GM10266 (cell line): Measurements from ENCODE around the gene BANF2.

ENCODE experiments used
- DNase-seq: peaks from one replicate; pipeline ENCODE4 v3.0.0; 2012; ENCODE audit errors: extremely low spot score
- TF ChIP-seq, protein P1 (sequence below): IDR thresholded peaks from 2 replicates; pipeline ENCODE4 v1.5.1; 2012; ENCODE audit warnings: mild to moderate bottlenecking, low read depth; ENCODE audit not compliant: control insufficient read depth, insufficient read depth; ENCODE audit errors: missing control alignments

BANF2 gene

DNA sequence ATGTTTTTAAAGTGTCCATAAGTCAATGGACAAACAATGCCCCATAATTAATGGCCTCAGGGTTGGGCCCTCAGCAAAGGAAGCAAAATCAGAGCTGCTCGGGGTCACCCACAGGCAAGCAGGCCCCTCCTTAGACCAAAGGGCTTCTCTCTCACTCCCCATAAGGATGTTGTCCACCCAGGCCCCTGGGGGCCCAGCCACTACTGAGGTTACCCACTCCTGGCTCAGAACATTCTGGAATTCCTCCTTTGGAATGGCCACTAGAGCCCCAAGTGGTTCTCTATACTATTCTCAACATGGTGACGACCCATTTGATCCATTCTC is 50.9 kb downstream of the BANF2 start:
- TF ChIP-seq, protein P1, sequence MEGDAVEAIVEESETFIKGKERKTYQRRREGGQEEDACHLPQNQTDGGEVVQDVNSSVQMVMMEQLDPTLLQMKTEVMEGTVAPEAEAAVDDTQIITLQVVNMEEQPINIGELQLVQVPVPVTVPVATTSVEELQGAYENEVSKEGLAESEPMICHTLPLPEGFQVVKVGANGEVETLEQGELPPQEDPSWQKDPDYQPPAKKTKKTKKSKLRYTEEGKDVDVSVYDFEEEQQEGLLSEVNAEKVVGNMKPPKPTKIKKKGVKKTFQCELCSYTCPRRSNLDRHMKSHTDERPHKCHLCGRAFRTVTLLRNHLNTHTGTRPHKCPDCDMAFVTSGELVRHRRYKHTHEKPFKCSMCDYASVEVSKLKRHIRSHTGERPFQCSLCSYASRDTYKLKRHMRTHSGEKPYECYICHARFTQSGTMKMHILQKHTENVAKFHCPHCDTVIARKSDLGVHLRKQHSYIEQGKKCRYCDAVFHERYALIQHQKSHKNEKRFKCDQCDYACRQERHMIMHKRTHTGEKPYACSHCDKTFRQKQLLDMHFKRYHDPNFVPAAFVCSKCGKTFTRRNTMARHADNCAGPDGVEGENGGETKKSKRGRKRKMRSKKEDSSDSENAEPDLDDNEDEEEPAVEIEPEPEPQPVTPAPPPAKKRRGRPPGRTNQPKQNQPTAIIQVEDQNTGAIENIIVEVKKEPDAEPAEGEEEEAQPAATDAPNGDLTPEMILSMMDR = no peak
- DNase-seq = no peak

- TF ChIP-seq, protein P1 = no peak
Observed at GRCh38 chr20:17751640-17752039, 51.9 kb downstream of the BANF2 start.

DNA sequence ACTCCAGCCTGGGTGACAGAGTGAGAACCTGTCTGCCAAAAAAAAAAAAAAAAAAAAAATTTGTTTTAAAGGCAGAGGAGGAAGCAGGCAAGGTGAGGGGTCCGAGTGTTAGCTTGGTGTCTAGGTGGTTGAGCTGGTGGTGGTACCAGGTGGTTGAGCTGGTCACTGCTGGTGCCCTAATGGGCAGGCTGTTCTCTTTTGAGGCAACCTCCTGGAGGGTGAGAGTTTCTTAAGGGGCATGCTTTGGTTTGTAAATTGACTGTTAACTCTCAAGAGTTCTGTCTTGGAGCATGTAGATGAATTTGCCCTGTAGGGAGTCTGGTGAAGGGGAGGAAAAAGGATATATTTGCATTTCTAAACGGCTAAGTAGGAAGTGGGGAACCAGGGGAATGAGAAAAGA is 52.7 kb downstream of the BANF2 start:
- DNase-seq = no peak
- TF ChIP-seq, protein P1 = no peak

More at GRCh38 chr20:17751640-17752039, 51.9 kb downstream of the BANF2 start:
- no peak for DNase-seq

- TF ChIP-seq, protein P1 = no peak
- no peak for DNase-seq
Observed at GRCh38 chr20:17753516-17753915, 53.8 kb downstream of the BANF2 start.

GRCh38 chr20:17756529-17756928 is 56.8 kb downstream of the BANF2 start:
- TF ChIP-seq, protein P1 = no peak

DNA sequence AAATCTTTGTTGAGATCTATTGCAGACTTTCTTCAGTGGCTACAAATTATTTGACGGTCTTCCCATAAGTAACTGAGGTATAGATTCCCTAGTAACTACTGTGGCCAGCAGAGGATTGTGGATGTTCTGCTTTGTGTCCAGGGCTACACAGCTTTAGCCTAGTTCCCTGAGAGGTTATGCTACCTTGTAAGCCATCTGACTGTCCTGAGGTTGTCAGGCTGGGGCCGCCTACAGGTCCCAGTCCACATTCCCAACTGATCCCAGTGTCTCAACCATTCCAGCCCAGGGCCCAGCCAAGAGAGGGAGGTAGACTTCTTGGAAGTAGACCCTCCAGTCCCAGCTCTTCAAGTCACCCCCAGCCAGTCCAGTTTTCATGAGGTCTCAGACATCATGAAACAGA is 57.7 kb downstream of the BANF2 start:
- TF ChIP-seq, protein P1 = no peak
- no peak for DNase-seq

More at GRCh38 chr20:17756529-17756928, 56.8 kb downstream of the BANF2 start:
- no peak for DNase-seq

GRCh38 chr20:17758010-17758409 is 58.2 kb downstream of the BANF2 start:
- no peak for DNase-seq
- TF ChIP-seq, protein P1 = no peak
